Gastroesophageal sphincter (tissue), 4 donors: ENCODE data around the gene FSD1L. TPM values are rescaled to one million over a fixed set of nuclear protein-coding genes. Genes with fewer than 3 reads are reported as not detected.
"Not testable (repeated sequence)": the region's sequence is repeated elsewhere in the genome, so short reads cannot be mapped to it uniquely, and the experiment has no call there.

ENCODE experiments used
- ATAC-seq: fragments of 150-250 bp; one replicate; pipeline ENCODE4 v1.9.1; 2016; ENCODE audit warnings: mild to moderate bottlenecking, moderate library complexity
- H3K27ac ChIP-seq, 4 donors: fragments of 200-600 bp; sonication (generic) in 3 of 4; 1 replicate in 3 of 4; 2 replicates in 1 of 4; pipeline ENCODE4 v1.5.1; 2016 to 2019
- H3K27me3 ChIP-seq: fragments of 200-600 bp; sonication (generic); one replicate; pipeline ENCODE4 v1.5.1; 2019
- H3K36me3 ChIP-seq, 2 donors: fragments of 200-600 bp; sonication (generic); one replicate each; pipeline ENCODE4 v1.5.1; 2019; ENCODE audit warnings: control low read depth in 1 of 2
- H3K4me1 ChIP-seq, 3 donors: fragments of 200-600 bp; sonication (generic); 1 replicate in 2 of 3; 2 replicates in 1 of 3; pipeline ENCODE4 v1.5.1; 2016 to 2019; ENCODE audit warnings: control low read depth in 2 of 3
- H3K4me3 ChIP-seq, 2 donors: fragments of 200-600 bp; sonication (generic); one replicate each; pipeline ENCODE4 v1.5.1; 2019; ENCODE audit warnings: mild to moderate bottlenecking in 1 of 2, moderate library complexity in 1 of 2
- H3K9me3 ChIP-seq, 3 donors: fragments of 200-600 bp; sonication (generic); one replicate each; pipeline ENCODE4 v1.5.1; 2017 to 2019; ENCODE audit warnings: control low read depth in 2 of 3
- EP300 ChIP-seq: sonication (generic); formaldehyde crosslinking; IDR thresholded peaks from one replicate; pipeline ENCODE4 v1.6.1; 2017; ENCODE audit warnings: antibody characterized with exemption, mild to moderate bottlenecking
- POLR2A ChIP-seq, 2 donors: fragments of 450-650 bp; IDR thresholded peaks; one replicate each; pipeline ENCODE4 v1.6.1; 2017; ENCODE audit warnings: antibody characterized with exemption in 2 of 2, mild to moderate bottlenecking in 2 of 2, moderate library complexity in 1 of 2
- POLR2AphosphoS5 ChIP-seq: sonication (generic); formaldehyde crosslinking; IDR thresholded peaks from one replicate; pipeline ENCODE4 v1.6.1; 2017; ENCODE audit warnings: antibody characterized with exemption
- WGBS, 2 donors: methylation state at CpG; one replicate each; pipeline ENCODE4 v1.1.5; 2018; ENCODE audit warnings: low coverage in 1 of 2; 5-methylcytosine and 5-hydroxymethylcytosine counted together
- total RNA-seq, 4 donors: library from RNA; depleted of rRNA; stranded (reverse); fragments of >200 nt; gene quantifications; one replicate each; pipeline ENCODE4 v1.1.0, GENCODE V29; 2016
- TF ChIP-seq, protein P1 (sequence below), 4 experiments: fragments of 200-600 bp in 2 of 4; fragments of 450-650 bp in 2 of 4; sonication (generic) in 1 of 4; IDR thresholded peaks; one replicate each; pipeline ENCODE4 v1.5.1; 2017 to 2019; ENCODE audit warnings: antibody characterized with exemption in 4 of 4, mild to moderate bottlenecking in 2 of 4, moderate library complexity in 2 of 4

The FSD1L gene
- total RNA-seq, 4 donors from 2014 or later = 2.7 to 10.0 (median 3.4) TPM

DNA sequence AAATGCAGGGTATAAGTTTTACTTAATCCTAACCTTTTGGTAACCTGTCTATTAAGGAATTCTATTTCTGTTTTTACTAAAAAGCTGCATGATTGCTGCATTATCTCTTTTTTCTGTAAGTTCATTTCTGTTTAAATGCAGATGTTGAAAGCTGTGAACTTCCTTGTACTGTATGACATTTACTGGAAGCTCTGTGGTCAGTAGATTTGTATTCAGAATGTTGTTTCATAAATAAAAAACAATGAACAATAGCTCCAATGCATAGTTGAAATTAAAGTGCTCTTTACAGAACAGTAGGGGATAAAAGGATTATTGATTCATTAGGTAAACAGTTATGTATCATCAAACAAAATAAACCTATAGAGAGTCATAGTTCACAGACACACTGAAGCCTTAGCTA lies 63.6 kb downstream of the FSD1L start:
- TF ChIP-seq POLR2AphosphoS5 (no peak), EP300 (no peak), POLR2A (IDR thresholded peaks at IDR 0.05) (no peak)
- TF ChIP-seq, protein P1, sequence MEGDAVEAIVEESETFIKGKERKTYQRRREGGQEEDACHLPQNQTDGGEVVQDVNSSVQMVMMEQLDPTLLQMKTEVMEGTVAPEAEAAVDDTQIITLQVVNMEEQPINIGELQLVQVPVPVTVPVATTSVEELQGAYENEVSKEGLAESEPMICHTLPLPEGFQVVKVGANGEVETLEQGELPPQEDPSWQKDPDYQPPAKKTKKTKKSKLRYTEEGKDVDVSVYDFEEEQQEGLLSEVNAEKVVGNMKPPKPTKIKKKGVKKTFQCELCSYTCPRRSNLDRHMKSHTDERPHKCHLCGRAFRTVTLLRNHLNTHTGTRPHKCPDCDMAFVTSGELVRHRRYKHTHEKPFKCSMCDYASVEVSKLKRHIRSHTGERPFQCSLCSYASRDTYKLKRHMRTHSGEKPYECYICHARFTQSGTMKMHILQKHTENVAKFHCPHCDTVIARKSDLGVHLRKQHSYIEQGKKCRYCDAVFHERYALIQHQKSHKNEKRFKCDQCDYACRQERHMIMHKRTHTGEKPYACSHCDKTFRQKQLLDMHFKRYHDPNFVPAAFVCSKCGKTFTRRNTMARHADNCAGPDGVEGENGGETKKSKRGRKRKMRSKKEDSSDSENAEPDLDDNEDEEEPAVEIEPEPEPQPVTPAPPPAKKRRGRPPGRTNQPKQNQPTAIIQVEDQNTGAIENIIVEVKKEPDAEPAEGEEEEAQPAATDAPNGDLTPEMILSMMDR (IDR thresholded peaks at IDR 0.05) = no peak
- Histone ChIP-seq H3K9me3 (no peaks in the 10 kb centered on the region), H3K27me3 (no peaks in the 10 kb centered on the region), H3K36me3 (peaks cover 0 to 33% of the 10 kb centered on the region in 2 donors), H3K27ac (no peak overlapping the region), H3K4me3 (no peak overlapping the region), H3K4me1 (no peaks in the 10 kb centered on the region)
- no peak for ATAC-seq

DNA sequence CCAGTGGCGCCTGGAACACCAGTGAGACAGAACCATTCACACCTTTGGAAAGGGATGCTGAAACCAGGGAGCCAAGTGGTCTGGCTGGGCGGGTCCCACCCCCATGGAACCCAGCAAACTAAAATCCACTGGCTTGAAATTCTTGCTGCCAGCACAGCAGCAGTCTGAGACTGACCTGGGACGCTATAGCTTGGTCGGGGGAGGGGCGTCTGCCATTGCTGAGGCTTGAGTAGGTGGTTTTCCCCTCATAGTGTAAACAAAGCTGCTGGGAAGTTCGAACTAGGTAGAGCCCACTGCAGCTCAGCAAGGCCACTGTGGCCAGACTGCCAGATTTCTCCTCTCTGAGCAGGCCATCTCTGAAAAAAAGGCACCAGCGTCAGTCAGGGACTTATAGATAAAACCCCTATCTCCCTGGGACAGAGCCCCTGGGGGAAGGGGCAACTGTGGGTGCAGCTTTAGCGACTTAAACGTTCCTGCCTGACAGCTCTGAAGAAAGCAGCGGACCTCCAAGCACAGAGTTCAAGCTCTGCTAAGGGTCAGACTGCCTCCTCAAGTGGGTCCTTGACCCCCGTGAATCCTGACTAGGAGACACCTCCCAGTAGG lies 68.1 kb downstream of the FSD1L start:
- no peak for TF ChIP-seq POLR2A (IDR thresholded peaks at IDR 0.05)
- no peak for TF ChIP-seq POLR2AphosphoS5
- TF ChIP-seq, protein P1 (IDR thresholded peaks at IDR 0.05) = no peak
- TF ChIP-seq EP300 = no peak
- Histone ChIP-seq H3K4me3 (no peak overlapping the region), H3K36me3 (peaks cover 0 to 29% of the 10 kb centered on the region in 2 donors), H3K27ac (no peak overlapping the region), H3K9me3 (no peaks in the 10 kb centered on the region), H3K4me1 (no peaks in the 10 kb centered on the region), H3K27me3 (no peaks in the 10 kb centered on the region)
- ATAC-seq = no peak
- 70% methylated on average over 2 of the region's 11 CpGs; no CpG with 5 or more reads in 1 of the 2 donors for WGBS, 2 donors

DNA sequence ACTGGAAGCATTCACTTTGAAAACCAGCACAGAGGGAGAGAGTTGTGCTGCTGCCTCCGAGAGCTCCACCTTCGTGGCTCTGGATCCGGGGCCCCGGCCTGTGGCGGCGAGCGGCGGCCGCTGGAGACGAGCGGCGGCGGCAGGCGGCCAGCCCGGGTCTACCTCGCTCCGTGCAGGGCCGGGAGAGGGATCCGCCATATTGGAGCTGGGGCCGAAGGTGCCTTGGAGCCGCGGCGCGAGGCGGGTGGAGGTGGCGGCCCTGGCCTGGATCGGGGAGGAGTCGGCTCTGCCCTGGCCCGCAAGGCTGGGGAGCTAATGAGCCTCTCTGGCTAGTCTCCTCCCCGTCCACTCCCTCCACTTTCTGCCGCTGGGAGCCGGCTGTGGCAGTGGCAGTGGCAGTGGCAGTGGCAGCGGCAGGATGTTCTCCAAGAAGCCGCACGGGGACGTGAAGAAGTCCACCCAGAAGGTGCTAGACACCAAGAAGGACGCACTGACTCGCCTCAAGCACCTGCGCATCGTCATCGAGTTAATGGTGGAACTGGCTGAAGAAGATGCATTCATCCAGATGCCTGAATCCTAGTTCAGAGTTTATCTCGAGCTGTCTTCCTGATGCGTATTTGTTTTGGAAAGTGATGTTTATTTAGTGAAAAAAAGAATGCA lies 72.0 kb downstream of the FSD1L start:
- H3K27ac ChIP-seq = peak overlapping the region in 3 of 4 donors; percentile 38 to 85 (median 81)
- peak; percentile 71 for ATAC-seq

DNA sequence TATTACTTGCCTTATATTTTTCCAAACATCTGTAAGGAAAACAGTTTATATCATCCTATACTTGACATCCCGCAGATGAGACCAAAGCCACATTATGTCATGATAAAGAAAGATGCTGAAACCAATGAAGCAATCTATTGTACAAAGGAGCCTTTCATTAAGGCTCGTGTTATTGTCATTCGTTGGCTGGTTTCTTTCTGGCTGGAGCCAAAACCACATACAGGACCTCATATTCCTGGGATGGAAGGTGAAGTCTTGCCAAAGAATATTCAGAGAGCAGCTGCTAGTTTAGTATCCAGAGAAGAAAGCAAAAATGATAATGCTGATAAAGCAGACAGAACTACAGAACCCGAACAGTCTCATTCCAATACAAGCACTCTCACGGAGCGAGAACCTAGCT lies 73.2 kb downstream of the FSD1L start:
- H3K9me3 ChIP-seq, H3K27ac ChIP-seq, ATAC-seq, H3K36me3 ChIP-seq, H3K4me1 ChIP-seq, H3K4me3 ChIP-seq, H3K27me3 ChIP-seq: not testable (repeated sequence)
- 82 to 89% methylated on average over 5 to 6 of the region's 6 CpGs for WGBS, 2 donors

More for the DNA sequence above, 72.0 kb downstream of the FSD1L start:
- Histone ChIP-seq H3K4me3 (peak overlapping the region; percentile 50 to 66), H3K36me3 (peaks cover 0 to 18% of the 10 kb centered on the region in 2 donors)
- not testable (repeated sequence) for H3K27me3 ChIP-seq, H3K4me1 ChIP-seq, H3K9me3 ChIP-seq
- 93 to 100% methylated on average over 2 to 15 of the region's 43 CpGs for WGBS, 2 donors

DNA sequence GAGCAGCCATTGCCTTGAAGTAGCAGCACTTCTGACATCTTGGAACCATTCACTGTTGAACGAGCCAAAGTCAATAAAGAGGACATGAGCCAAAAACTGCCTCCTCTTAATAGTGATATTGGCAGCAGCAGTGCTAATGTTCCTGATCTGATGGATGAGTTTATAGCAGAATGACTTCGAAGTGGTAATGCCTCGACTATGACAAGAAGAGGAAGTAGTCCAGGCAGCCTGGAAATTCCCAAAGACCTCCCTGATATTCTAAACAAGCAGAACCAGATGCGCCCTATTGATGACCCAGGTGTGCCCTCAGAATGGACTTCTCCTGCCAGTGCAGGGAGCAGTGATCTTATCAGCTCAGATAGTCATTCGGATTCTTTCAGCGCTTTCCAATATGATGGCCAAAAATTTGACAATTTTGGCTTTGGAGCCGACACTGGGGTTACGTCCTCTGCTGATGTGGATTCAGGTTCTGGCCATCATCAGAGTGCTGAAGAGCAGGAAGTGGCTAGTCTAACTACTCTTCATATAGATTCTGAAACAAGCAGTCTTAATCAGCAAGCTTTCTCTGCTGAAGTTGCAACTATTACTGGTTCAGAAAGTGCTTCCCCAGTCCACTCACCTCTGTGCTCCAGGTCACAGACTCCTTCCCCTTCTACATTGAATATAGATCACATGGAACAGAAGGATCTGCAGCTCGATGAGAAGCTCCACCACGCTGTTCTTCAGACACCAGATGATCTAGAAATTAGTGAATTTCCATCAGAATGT lies 75.0 kb downstream of the FSD1L start:
- not testable (repeated sequence) for H3K27ac ChIP-seq, H3K4me3 ChIP-seq, H3K4me1 ChIP-seq, H3K9me3 ChIP-seq, H3K36me3 ChIP-seq, H3K27me3 ChIP-seq, ATAC-seq
- WGBS, 2 donors = 80 to 100% methylated on average over 3 to 8 of the region's 10 CpGs

DNA sequence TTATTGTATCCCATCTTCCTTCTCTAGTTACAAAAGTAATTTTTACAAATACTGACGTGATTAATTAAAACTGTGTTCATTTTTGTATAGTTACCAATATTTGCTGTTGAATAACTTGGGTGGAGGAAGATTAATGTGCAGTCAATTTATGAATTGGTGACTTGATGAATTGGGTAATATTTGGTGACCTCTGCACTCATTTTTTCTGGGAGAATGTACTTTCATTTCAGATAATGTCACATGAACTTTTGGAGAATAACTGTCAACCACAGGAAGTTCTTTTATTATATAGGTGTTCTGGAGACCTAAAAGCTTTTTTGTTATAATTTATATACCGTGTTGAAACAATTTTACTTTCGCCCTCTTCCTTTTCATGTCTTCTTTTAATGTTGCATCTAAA lies 83.7 kb downstream of the FSD1L start:
- TF ChIP-seq POLR2AphosphoS5 (no peak), POLR2A (IDR thresholded peaks at IDR 0.05) (no peak), EP300 (no peak)
- TF ChIP-seq, protein P1 (IDR thresholded peaks at IDR 0.05) = no peak
- no peaks in the 10 kb centered on the region for H3K4me1 ChIP-seq
- H3K9me3 ChIP-seq = peaks cover 0 to 7% (median 0%) of the 10 kb centered on the region in 3 donors
- no peaks in the 10 kb centered on the region for H3K27me3 ChIP-seq
- no peak for ATAC-seq
- peaks cover 0 to 22% of the 10 kb centered on the region in 2 donors for H3K36me3 ChIP-seq
- no peak overlapping the region for H3K4me3 ChIP-seq
- WGBS, 2 donors = 75 to 92% methylated on average over 3 of the region's 3 CpGs
- H3K27ac ChIP-seq = no peak overlapping the region
